GM12878 (cell line): ENCODE results near the gene CREG2. TPM values are rescaled to one million over a fixed set of nuclear protein-coding genes. Genes with fewer than 3 reads are reported as not detected.

Experiments used
- ATF7 ChIP-seq: fragments of 450-650 bp; IDR thresholded peaks from 2 replicates; pipeline ENCODE4 v1.6.1; 2016; ENCODE audit warnings: low read depth, mild to moderate bottlenecking
- EED ChIP-seq: sonication (generic); IDR thresholded peaks from 2 replicates; pipeline ENCODE4 v1.6.1; 2016; ENCODE audit warnings: antibody characterized with exemption, low read depth
- KDM1A ChIP-seq: fragments of 200-600 bp; sonication (generic); IDR thresholded peaks from 2 replicates; pipeline ENCODE4 v1.6.1; 2016; ENCODE audit warnings: borderline replicate concordance
- NFYB ChIP-seq: IDR thresholded peaks from 2 replicates; pipeline ENCODE4 v1.6.1; 2011; ENCODE audit warnings: low read depth, mild to moderate bottlenecking, low read length, improper control_type of control experiment, moderate library complexity; ENCODE audit not compliant: insufficient read depth
- STAT3 ChIP-seq: IDR thresholded peaks from 2 replicates; pipeline ENCODE4 v1.6.1; 2011; ENCODE audit warnings: low read depth, low read length, improper control_type of control experiment
- TCF3 ChIP-seq: IDR thresholded peaks from 2 replicates; pipeline ENCODE4 v1.6.1; 2012; ENCODE audit warnings: low read depth, mild to moderate bottlenecking, low read length, borderline replicate concordance; ENCODE audit not compliant: insufficient read depth
- polyA plus RNA-seq, 11 experiments: library from polyadenylated mRNA; depleted of rRNA in 4 of 11; unstranded in 6 of 11; stranded (reverse) in 5 of 11; fragments of >200 nt; fragmentation: Nextera tagmentation in 4 of 11; fragmentation: Illumina TruSeq in 1 of 11; extraction: Ambion mirVana in 4 of 11; extraction: Trizol in 1 of 11; gene quantifications; 1 replicate in 1 of 11; 2 replicates in 10 of 11; pipeline versions ENCODE4 v1.2.1 to v1.2.3, GENCODE V29; 2011 to 2016; ENCODE audit warnings: inconsistent platforms in 2 of 11, missing spikeins in 2 of 11, low read depth in 1 of 11
- total RNA-seq, 4 experiments: library from RNA; depleted of rRNA in 3 of 4; stranded (reverse); fragments of >200 nt in 3 of 4; fragmentation: Illumina TruSeq in 1 of 4; extraction: Trizol in 1 of 4; gene quantifications; 2 replicates each; pipeline versions ENCODE4 v1.2.1 to v1.2.3, GENCODE V29; 2013 to 2021
- TF ChIP-seq, protein P1 (sequence below): fragments of 450-650 bp; IDR thresholded peaks from 2 replicates; pipeline ENCODE4 v1.6.1; 2018; ENCODE audit warnings: mild to moderate bottlenecking, low read depth, moderate library complexity; ENCODE audit not compliant: partially characterized antibody
- TF ChIP-seq, protein P2 (sequence below): IDR thresholded peaks from 2 replicates; pipeline ENCODE4 v1.6.1; 2012; ENCODE audit warnings: mild to moderate bottlenecking, low read depth, low read length

The CREG2 gene
- total and polyA plus RNA-seq, 10 of the 15 experiments (the other 5 are each of a cell fraction or from before 2014, with no cell fraction given), result not detected

DNA sequence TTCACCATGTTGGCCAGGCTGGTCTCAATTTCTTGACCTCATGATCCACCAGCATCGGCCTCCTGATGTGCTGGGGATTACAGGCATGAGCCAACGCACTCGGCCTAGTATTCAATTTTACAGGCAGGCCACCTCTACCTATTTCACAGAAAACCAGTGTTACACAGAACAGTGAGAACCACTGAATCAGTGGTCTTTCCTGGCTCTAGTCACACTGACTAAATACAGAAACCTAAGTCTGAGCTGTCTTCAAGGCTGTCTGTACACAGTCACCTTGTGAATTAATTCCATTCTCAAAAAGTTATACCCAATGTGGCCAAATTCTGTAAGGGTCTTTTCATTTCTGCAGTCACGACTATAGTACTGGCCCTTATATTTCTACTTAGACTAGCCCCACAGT, 82.3 kb downstream of the CREG2 start (continued):
- TF ChIP-seq, protein P1, sequence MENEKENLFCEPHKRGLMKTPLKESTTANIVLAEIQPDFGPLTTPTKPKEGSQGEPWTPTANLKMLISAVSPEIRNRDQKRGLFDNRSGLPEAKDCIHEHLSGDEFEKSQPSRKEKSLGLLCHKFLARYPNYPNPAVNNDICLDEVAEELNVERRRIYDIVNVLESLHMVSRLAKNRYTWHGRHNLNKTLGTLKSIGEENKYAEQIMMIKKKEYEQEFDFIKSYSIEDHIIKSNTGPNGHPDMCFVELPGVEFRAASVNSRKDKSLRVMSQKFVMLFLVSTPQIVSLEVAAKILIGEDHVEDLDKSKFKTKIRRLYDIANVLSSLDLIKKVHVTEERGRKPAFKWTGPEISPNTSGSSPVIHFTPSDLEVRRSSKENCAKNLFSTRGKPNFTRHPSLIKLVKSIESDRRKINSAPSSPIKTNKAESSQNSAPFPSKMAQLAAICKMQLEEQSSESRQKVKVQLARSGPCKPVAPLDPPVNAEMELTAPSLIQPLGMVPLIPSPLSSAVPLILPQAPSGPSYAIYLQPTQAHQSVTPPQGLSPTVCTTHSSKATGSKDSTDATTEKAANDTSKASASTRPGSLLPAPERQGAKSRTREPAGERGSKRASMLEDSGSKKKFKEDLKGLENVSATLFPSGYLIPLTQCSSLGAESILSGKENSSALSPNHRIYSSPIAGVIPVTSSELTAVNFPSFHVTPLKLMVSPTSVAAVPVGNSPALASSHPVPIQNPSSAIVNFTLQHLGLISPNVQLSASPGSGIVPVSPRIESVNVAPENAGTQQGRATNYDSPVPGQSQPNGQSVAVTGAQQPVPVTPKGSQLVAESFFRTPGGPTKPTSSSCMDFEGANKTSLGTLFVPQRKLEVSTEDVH, result no peak
- TF ChIP-seq KDM1A, result no peak
- TF ChIP-seq, protein P2, sequence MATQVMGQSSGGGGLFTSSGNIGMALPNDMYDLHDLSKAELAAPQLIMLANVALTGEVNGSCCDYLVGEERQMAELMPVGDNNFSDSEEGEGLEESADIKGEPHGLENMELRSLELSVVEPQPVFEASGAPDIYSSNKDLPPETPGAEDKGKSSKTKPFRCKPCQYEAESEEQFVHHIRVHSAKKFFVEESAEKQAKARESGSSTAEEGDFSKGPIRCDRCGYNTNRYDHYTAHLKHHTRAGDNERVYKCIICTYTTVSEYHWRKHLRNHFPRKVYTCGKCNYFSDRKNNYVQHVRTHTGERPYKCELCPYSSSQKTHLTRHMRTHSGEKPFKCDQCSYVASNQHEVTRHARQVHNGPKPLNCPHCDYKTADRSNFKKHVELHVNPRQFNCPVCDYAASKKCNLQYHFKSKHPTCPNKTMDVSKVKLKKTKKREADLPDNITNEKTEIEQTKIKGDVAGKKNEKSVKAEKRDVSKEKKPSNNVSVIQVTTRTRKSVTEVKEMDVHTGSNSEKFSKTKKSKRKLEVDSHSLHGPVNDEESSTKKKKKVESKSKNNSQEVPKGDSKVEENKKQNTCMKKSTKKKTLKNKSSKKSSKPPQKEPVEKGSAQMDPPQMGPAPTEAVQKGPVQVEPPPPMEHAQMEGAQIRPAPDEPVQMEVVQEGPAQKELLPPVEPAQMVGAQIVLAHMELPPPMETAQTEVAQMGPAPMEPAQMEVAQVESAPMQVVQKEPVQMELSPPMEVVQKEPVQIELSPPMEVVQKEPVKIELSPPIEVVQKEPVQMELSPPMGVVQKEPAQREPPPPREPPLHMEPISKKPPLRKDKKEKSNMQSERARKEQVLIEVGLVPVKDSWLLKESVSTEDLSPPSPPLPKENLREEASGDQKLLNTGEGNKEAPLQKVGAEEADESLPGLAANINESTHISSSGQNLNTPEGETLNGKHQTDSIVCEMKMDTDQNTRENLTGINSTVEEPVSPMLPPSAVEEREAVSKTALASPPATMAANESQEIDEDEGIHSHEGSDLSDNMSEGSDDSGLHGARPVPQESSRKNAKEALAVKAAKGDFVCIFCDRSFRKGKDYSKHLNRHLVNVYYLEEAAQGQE, result no peak
- no peak for TF ChIP-seq TCF3
- TF ChIP-seq NFYB, result no peak
- TF ChIP-seq EED, result no peak
- no peak for TF ChIP-seq STAT3
- TF ChIP-seq ATF7, result no peak
